WTC11 (cell line): Measurements from ENCODE around the gene GRIN2A. TPM values are rescaled to one million over a fixed set of nuclear protein-coding genes. Genes with fewer than 3 reads are reported as not detected.

Experiments used
- ATAC-seq: fragments of 200-7000 bp; cut with Tn5 transposase; 2 replicates; pipeline ENCODE4 v1.10.0; 2021; ENCODE audit warnings: mild to moderate bottlenecking, moderate library complexity
- CTCF ChIA-PET: fragments of 300-600 bp; sonication (Branson Sonifier 250); formaldehyde crosslinking; loops from one replicate; lab custom pipeline; 2021; ENCODE audit warnings: antibody characterized with exemption; lab: Charles Lee
- POLR2A ChIA-PET: fragments of 350-600 bp; sonication (Branson Sonifier 250); formaldehyde crosslinking; loops from one replicate; lab custom pipeline; 2021; ENCODE audit warnings: antibody characterized with exemption; lab: Charles Lee
- DNase-seq: peaks from one replicate; pipeline ENCODE4 v3.0.0; 2021; ENCODE audit warnings: low spot score
- H3K27ac Mint-ChIP-seq: 2 replicates; pipeline ENCODE4 v1.8.0; 2021; ENCODE audit warnings: mixed read lengths
- H3K27me3 Mint-ChIP-seq: 2 replicates; pipeline ENCODE4 v1.8.0; 2021; ENCODE audit warnings: low read depth, mild to moderate bottlenecking, moderate library complexity, mixed read lengths
- H3K36me3 Mint-ChIP-seq: 2 replicates; pipeline ENCODE4 v1.8.0; 2021; ENCODE audit warnings: mixed read lengths
- H3K4me1 Mint-ChIP-seq: 2 replicates; pipeline ENCODE4 v1.8.0; 2022; ENCODE audit warnings: mixed read lengths
- H3K4me3 Mint-ChIP-seq: 2 replicates; pipeline ENCODE4 v1.8.0; 2021; ENCODE audit warnings: mild to moderate bottlenecking, moderate library complexity, mixed read lengths
- H3K9me3 Mint-ChIP-seq: 2 replicates; pipeline ENCODE4 v1.8.0; 2021; ENCODE audit warnings: mixed read lengths
- ARID4B ChIP-seq: sonication (generic); formaldehyde crosslinking; IDR thresholded peaks from 2 replicates; pipeline ENCODE4 v1.8.0; 2023; ENCODE audit warnings: missing genetic modification reagents, mild to moderate bottlenecking, borderline replicate concordance
- ERG ChIP-seq: fragments of 250-450 bp; sonication (Bioruptor Pico); IDR thresholded peaks from 2 replicates; pipeline ENCODE4 v1.8.0; 2021; ENCODE audit warnings: mild to moderate bottlenecking
- FOXK1 ChIP-seq: sonication (generic); formaldehyde crosslinking; IDR thresholded peaks from 2 replicates; pipeline ENCODE4 v1.8.0; 2022; ENCODE audit warnings: mild to moderate bottlenecking, moderate library complexity, missing genetic modification reagents
- HMGA2 ChIP-seq: fragments of 250-450 bp; sonication (Bioruptor Pico); IDR thresholded peaks from 2 replicates; pipeline ENCODE4 v1.4.0; 2021; ENCODE audit warnings: mild to moderate bottlenecking, moderate library complexity
- IRF1 ChIP-seq: sonication (generic); formaldehyde crosslinking; IDR thresholded peaks from 2 replicates; pipeline ENCODE4 v1.8.0; 2023; ENCODE audit warnings: missing genetic modification reagents
- JUN ChIP-seq: sonication (generic); formaldehyde crosslinking; IDR thresholded peaks from 2 replicates; pipeline ENCODE4 v1.8.0; 2023; ENCODE audit warnings: mild to moderate bottlenecking, missing genetic modification reagents
- MYBL2 ChIP-seq: sonication (generic); formaldehyde crosslinking; IDR thresholded peaks from 2 replicates; pipeline ENCODE4 v1.8.1; 2023; ENCODE audit warnings: mild to moderate bottlenecking, moderate library complexity, missing genetic modification reagents
- NR3C1 ChIP-seq: sonication (generic); formaldehyde crosslinking; conservative IDR thresholded peaks from 2 replicates; pipeline ENCODE4 v1.8.1; 2023; ENCODE audit warnings: low read depth, mild to moderate bottlenecking, missing genetic modification reagents
- RORB ChIP-seq: fragments of 250-450 bp; sonication (Bioruptor Pico); IDR thresholded peaks from 2 replicates; pipeline ENCODE4 v1.9.0; 2021; ENCODE audit warnings: mild to moderate bottlenecking
- SMAD3 ChIP-seq: sonication (generic); formaldehyde crosslinking; IDR thresholded peaks from 2 replicates; pipeline ENCODE4 v1.8.0; 2022; ENCODE audit warnings: missing genetic modification reagents, mild to moderate bottlenecking, borderline replicate concordance
- SP1 ChIP-seq: sonication (generic); formaldehyde crosslinking; conservative IDR thresholded peaks from 2 replicates; pipeline ENCODE4 v1.8.1; 2022; ENCODE audit warnings: missing genetic modification reagents
- USF1 ChIP-seq: sonication (generic); formaldehyde crosslinking; IDR thresholded peaks from 2 replicates; pipeline ENCODE4 v1.8.0; 2022; ENCODE audit warnings: mild to moderate bottlenecking, missing genetic modification reagents
- ZNF138 ChIP-seq: sonication (generic); formaldehyde crosslinking; conservative IDR thresholded peaks from 2 replicates; pipeline ENCODE4 v1.8.1; 2022; ENCODE audit warnings: mild to moderate bottlenecking, moderate library complexity, missing genetic modification reagents
- ZNF232 ChIP-seq: sonication (generic); formaldehyde crosslinking; IDR thresholded peaks from 2 replicates; pipeline ENCODE4 v1.8.0; 2022; ENCODE audit warnings: mild to moderate bottlenecking, missing genetic modification reagents
- total RNA-seq: library from RNA; stranded (reverse); gene quantifications from 3 replicates; pipeline ENCODE4 v1.2.3, GENCODE V29; 2021

Gene GRIN2A
- total RNA-seq, 1 experiment from 2014 or later: 3.5 TPM

GRCh38 chr16:10088380-10088793 is 93.8 kb downstream of the GRIN2A start:
- Mint-ChIP-seq H3K9me3 (peaks cover 12% of the 10 kb centered on the region; the same call in 1 of the 2 replicates), H3K27me3 (no peaks in the 10 kb centered on the region; the same call in 1 of the 2 replicates), H3K36me3 (no peaks in the 10 kb centered on the region), H3K4me1 (peaks cover 3% of the 10 kb centered on the region; the same call in 1 of the 2 replicates), H3K4me3 (no peak overlapping the region)
- ChIA-PET POLR2A (no interaction called here), CTCF (no interaction called here)
- ATAC-seq (no peak), DNase-seq (no peak)
- TF ChIP-seq HMGA2 (no peak), NR3C1 (CRISPR knock-in tag) (no peak)
- TF ChIP-seq, all 79 proteins: peak for 0
- no peak overlapping the region for H3K27ac Mint-ChIP-seq

GRCh38 chr16:10087151-10087550 is 95.1 kb downstream of the GRIN2A start:
- POLR2A ChIA-PET: no interaction called here
- CTCF ChIA-PET: interaction anchor here (0.6 to 1.3 kb wide), 2 partner anchors 9 to 410 kb away, joined by 3 to 4 read pairs; no protein-coding TSS in a partner anchor
- H3K27me3 Mint-ChIP-seq: no peaks in the 10 kb centered on the region; the same call in 1 of the 2 replicates
- no peak overlapping the region for H3K27ac Mint-ChIP-seq
- ATAC-seq (no peak), DNase-seq (no peak)
- H3K9me3 Mint-ChIP-seq: peaks cover 16% of the 10 kb centered on the region
- TF ChIP-seq IRF1 (CRISPR knock-in tag) (no peak), RORB (CRISPR knock-in tag) (no peak), SMAD3 (CRISPR knock-in tag) (no peak), SP1 (CRISPR knock-in tag) (no peak), JUN (CRISPR knock-in tag) (no peak)
- TF ChIP-seq, all 79 proteins: peak for 0
- Mint-ChIP-seq H3K4me1 (peaks cover 3% of the 10 kb centered on the region; the same call in 1 of the 2 replicates), H3K4me3 (no peak overlapping the region), H3K36me3 (no peaks in the 10 kb centered on the region)

GRCh38 chr16:10086620-10087019 is 95.6 kb downstream of the GRIN2A start:
- H3K9me3 Mint-ChIP-seq: peaks cover 20% of the 10 kb centered on the region
- H3K27ac Mint-ChIP-seq: peak overlapping the region; percentile 12; the same call in 1 of the 2 replicates
- no peak overlapping the region for H3K4me3 Mint-ChIP-seq
- peaks cover 3% of the 10 kb centered on the region; the same call in 1 of the 2 replicates for H3K4me1 Mint-ChIP-seq
- POLR2A ChIA-PET: no interaction called here
- no peaks in the 10 kb centered on the region for H3K36me3 Mint-ChIP-seq
- CTCF ChIA-PET: interaction anchor here (0.6 to 1.6 kb wide), 5 partner anchors 8 to 828 kb away, joined by 3 to 6 read pairs (median 4); no protein-coding TSS in a partner anchor
- no peaks in the 10 kb centered on the region; the same call in 1 of the 2 replicates for H3K27me3 Mint-ChIP-seq
- TF ChIP-seq MYBL2 (CRISPR knock-in tag): no peak
- TF ChIP-seq ZNF232 (CRISPR knock-in tag): no peak
- TF ChIP-seq ERG: no peak
- TF ChIP-seq ZNF138 (CRISPR knock-in tag): no peak
- DNase-seq: no peak
- ATAC-seq: no peak

GRCh38 chr16:10085078-10085798 is 97.0 kb downstream of the GRIN2A start:
- CTCF ChIA-PET: interaction anchor here (1.0 to 1.6 kb wide), 2 partner anchors 96 to 827 kb away, joined by 5 to 6 read pairs; no protein-coding TSS in a partner anchor
- POLR2A ChIA-PET: no interaction called here
- ATAC-seq (no peak), DNase-seq (no peak)
- Mint-ChIP-seq H3K36me3 (no peaks in the 10 kb centered on the region), H3K27ac (no peak overlapping the region), H3K9me3 (peaks cover 18% of the 10 kb centered on the region), H3K27me3 (no peaks in the 10 kb centered on the region; the same call in 1 of the 2 replicates), H3K4me3 (no peak overlapping the region), H3K4me1 (peaks cover 3% of the 10 kb centered on the region; the same call in 1 of the 2 replicates)
- no peak for TF ChIP-seq ARID4B (CRISPR knock-in tag)
- no peak for TF ChIP-seq USF1 (CRISPR knock-in tag)
- no peak for TF ChIP-seq FOXK1 (CRISPR knock-in tag)
